Retinal pigment epithelial cell (primary cell): ENCODE measurements around the gene RSBN1.

ENCODE experiments used
- DNase-seq: peaks from one replicate; pipeline ENCODE4 v3.0.0-alpha.2; 2010; ENCODE audit warnings: low read depth
- H3K4me3 ChIP-seq: 2 replicates; pipeline ENCODE4 v1.5.1; 2011; ENCODE audit warnings: mild to moderate bottlenecking, low read length, control low read depth, moderate library complexity
- TF ChIP-seq, protein P1 (sequence below): conservative IDR thresholded peaks from 2 replicates; pipeline ENCODE4 v1.5.1; 2011; ENCODE audit warnings: low read depth, low read length, control low read depth, inconsistent platforms

Gene RSBN1

DNA sequence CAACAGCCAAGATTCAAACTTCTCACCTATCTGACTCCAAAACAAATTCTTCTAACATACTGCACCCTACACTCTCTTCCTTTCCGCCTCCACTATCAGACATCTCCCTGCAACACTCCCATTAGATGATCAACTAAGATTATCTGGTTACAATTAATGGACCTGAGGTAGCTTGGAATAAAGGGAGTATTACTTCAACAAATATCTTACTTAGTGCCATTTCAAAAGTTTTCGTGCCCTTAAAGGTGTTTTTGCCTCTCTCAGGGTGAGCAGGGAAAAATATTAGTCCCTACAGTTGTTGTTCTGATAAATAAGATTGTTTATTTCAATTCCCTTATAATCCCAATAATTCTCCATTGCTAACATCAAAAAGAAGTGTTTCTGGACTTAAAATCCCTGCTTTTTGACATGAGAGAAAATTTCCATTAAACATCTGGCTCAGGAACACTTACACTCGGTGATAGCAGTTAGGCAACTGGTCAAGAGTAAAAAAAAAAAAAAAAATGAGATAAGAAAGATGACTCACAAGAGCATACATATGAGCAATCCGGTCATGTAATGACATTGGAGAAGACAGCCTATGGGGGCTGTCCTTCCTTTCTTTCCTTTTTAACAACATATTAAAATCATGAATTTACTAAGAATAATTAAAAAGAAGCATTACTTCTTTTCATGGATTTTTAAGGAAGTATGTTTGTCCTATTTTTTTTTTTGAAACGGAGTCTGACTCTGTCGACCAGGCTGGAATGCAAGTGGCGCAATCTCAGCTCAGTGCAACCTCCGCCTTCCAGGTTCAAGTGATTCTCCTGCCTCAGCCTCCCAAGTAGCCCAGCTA lies 7.6 kb downstream of the RSBN1 start:
- DNase-seq, result no peak
- H3K4me3 ChIP-seq, result no peak overlapping the region
- TF ChIP-seq, protein P1, sequence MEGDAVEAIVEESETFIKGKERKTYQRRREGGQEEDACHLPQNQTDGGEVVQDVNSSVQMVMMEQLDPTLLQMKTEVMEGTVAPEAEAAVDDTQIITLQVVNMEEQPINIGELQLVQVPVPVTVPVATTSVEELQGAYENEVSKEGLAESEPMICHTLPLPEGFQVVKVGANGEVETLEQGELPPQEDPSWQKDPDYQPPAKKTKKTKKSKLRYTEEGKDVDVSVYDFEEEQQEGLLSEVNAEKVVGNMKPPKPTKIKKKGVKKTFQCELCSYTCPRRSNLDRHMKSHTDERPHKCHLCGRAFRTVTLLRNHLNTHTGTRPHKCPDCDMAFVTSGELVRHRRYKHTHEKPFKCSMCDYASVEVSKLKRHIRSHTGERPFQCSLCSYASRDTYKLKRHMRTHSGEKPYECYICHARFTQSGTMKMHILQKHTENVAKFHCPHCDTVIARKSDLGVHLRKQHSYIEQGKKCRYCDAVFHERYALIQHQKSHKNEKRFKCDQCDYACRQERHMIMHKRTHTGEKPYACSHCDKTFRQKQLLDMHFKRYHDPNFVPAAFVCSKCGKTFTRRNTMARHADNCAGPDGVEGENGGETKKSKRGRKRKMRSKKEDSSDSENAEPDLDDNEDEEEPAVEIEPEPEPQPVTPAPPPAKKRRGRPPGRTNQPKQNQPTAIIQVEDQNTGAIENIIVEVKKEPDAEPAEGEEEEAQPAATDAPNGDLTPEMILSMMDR, result no peak

- DNase-seq, result no peak
- no peak overlapping the region for H3K4me3 ChIP-seq
- TF ChIP-seq, protein P1, result no peak
These were observed 9.8 kb downstream of the RSBN1 start for GRCh38 chr1:113802367-113803007.

DNA sequence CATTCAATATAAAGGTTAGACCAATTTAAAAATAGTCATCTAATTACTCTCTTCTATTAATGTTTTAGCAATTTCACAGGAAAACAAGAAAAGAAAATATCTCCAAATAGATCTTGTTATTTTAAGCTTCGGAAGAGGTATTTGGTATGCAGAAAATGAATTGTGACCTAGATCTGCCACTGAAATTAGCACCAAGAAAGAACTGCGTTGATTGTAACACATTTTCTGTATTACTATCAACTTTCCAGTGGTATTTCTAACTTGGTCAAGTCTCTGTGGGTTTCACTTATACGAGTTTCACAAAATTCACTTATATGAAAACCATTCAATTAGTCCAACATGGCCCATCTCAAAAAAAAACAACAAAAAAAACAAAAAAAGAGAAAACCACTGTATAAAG lies 11.8 kb downstream of the RSBN1 start:
- no peak overlapping the region for H3K4me3 ChIP-seq
- TF ChIP-seq, protein P1, result no peak
- no peak for DNase-seq

DNA sequence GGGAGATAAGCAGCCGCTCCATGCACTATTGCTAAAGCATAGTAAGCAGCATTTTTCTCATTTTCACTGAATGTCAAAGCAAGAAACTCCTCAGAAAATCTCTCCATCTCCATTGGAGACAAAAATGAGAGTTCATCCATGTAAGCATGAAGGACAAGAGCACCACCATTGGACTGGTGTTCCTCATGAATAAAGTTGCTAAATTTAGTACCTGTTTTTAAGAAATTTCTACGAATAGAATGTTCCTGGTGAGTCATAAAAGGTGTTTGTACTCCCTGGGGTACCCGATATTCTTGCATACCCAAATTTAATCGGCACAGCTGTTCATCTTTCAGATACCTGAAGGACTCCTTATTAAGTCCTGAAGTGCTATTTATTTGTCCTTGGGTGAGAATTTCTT lies 14.8 kb downstream of the RSBN1 start:
- TF ChIP-seq, protein P1, result no peak
- no peak overlapping the region for H3K4me3 ChIP-seq
- no peak for DNase-seq

DNA sequence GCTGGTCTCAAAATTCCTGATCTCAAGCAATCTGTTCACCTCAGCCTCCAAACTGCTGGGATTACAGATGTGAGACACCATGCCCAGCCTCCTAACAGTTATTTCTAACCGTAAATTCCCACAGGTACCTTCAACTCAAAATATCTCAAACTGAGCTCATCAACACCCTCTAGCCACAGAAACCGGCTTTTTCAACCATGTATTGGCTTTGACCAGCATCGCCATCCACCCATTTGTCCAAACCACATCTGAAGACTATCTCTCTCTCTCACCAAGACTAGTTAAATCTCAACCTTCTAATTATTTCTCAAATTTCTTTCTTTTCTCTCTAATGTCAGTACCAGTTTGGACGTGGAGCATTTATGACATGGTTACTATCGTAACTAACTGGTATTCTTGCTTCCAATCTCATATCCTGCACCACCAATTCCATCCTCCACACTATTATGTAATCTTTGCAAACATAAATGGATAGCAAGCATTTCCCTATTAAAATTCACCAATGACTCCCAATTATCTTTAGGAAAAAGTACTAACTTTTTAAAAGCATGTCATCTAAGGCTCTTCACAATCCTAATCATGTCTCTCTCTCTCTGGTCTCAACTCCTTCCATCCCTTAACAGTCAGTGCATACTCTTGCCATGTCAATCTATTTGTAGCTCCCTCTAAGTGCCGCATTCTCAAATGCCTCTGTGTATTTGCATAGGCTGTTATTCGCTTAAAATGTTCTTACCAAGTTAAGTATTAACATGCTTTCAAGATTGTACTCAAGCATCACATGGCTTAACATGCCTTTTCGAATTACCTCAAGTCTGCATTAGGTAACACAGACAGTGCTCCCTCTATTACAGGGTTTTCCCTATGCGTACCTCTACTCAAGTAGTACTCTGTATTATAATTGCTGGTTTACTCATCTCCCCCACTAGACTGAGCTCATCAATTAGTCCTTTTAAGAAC lies 18.1 kb downstream of the RSBN1 start:
- peak; percentile 49 for DNase-seq
- H3K4me3 ChIP-seq, result no peak overlapping the region
- TF ChIP-seq, protein P1, result no peak

DNA sequence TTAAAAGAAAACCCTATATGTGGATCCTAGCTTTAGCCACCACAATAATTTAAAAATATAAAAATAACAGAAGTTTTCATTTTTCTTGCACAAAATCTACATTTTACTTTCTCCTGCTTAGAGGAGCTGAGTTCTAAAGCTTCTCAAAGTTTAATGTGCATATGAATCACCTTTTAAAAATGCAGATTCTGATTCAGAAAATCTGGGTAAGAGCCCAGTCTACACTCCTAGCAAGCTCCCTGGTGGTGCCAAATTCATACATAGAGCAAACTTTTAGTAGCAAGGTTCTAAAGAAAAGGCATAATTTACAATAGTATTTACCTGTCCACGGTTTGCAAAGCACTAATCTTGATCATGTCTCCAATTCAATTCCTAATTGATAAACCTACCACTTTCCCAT lies 19.3 kb downstream of the RSBN1 start:
- DNase-seq, result no peak
- no peak overlapping the region for H3K4me3 ChIP-seq
- TF ChIP-seq, protein P1, result no peak
